ENCODE measurements around the gene KNDC1.
A peak's percentile ranks its signal among the peaks of the same experiment; 100 is the strongest.
"Not testable (repeated sequence)": the region's sequence is repeated elsewhere in the genome, so short reads cannot be mapped to it uniquely, and the experiment has no call there.

The KNDC1 gene

GRCh38 chr10:133221331-133221730 lies 61.3 kb downstream of the KNDC1 start:
- no peak for DNase-seq

GRCh38 chr10:133221756-133222155 lies 61.7 kb downstream of the KNDC1 start:
- DNase-seq: not testable (repeated sequence)

DNA sequence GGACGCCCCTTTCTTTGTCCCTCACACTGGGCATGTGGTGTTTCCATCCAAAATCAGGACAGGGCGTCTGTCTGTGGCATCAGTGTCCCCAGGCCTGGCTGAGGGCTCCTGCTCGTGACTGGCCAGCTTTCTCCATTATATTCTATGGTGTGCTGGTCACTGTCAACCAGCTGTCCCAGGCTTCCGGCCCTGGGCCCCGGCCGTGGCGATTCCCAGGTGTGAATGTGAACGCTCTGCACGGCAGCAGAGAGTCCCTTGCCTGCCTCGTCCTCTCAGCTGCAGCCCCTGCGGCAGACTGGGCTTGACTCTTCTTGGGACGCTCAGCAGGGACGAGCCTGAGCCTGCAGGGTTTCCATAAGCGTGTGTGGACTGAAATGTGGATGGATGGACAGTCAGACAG lies 64.1 kb downstream of the KNDC1 start:
- no peak for DNase-seq

- DNase-seq: peak in 10 of 51 donors; percentile 13 to 56 (median 32)
These were observed 64.8 kb downstream of the KNDC1 start for GRCh38 chr10:133224756-133225372.

DNA sequence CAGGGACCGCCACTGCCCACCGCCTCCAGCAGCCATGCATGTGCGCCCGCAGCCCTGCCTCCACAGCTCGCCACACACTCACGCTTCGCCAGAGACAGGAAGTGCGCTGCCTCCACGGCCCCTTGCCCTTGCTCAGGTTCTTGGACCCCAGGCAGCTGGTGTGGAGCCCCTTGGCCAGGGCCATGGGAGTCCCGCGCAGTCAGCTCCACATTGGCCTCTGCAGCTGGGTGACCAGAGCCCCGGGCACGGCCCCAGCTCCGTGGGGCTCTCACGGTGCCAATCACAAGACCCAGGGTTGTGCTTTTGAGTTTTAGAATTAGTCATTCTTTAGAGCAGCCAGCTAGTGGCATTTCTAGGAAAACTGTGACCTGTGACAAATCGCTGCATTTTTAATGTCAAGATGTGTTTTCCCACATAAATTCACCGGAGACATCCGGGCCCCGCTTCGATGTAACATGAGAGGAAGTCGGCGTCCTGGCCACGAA lies 65.7 kb downstream of the KNDC1 start:
- DNase-seq: peak in 9 of 51 donors; percentile 5 to 53 (median 38)

DNA sequence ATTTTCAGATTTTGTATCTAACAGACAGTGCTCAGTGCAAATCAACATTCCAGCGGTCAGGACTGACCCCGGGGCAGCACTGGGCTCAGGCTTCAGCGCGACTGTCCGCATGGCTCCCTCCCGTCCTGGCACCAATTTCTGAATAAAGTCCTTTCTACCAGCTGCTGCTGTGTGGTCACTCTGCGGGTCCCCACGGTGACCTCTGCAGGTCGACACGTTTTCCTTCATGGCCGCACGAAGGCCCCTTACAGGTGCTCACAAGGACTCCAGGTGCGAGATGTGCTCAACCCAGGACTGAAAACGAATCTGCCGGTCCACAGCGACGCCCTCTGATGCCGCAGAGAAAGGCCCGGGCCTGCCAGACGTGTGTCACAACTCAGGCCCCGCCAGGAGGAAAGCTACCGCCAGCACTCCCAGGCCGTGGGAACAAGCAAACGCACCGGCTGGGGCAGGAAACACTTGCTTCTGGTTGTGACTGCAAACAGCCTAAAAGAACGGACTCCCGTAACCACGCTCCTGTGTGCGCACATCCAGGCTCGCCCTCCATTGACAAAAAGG lies 66.3 kb downstream of the KNDC1 start:
- DNase-seq: peak in 2 of 51 donors; percentile 24 to 27

DNA sequence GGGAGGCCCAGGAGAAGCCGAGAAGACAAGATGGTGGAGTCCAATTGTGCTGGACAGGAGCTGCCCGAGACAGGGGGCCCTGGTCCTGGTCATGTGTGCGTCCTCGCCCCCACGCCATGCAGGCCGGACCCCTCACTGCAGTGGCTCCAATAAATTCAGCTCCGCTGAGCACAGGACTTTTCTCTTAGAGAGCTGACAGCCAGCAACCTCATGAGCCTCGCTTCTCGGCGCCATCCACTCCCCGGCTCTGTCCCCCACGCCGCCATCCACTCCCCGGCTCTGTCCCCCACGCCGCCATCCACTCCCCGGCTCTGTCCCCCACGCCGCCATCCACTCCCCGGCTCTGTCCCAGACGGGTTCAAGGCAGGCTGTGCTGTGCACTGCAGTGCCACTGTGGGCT lies 67.2 kb downstream of the KNDC1 start:
- no peak for DNase-seq

DNA sequence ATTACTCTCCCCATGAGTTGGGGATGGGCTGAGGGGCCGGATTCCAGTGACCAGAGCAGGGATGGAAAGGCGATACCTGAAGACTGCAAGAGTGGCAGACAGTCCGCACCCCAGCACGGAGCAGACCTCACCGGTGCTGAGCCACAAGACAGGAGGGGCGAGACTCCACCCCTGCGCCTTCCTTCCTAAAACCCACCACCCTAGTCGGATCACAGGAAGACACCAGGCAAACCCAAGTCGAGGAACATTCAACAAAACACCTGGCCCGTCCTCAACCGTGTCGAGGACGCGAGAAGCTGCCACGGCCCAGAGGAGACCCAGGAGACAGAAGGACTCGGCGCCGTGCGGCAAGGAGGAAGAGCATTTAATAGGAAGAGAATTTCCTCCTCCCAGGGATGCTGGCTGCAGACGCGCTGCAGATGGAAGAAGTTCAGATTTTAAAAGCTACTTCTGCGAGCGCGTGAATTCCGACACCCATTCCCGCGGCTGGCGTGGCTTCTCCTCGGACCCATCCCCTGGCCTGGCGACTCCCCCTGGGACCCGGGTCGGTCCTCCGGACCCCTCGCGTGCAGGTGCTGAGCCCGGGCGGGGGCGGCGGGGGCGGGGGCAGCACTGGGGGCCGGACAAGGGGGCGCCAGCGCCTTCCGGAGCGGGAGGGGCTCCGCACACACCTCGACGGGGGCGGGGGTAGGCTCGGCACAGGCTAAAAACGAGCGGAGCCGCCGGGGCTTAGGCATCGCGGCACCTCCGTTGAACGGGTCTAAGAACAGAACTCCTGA lies 69.4 kb downstream of the KNDC1 start:
- DNase-seq: no peak

- no peak for DNase-seq
These were observed 70.0 kb downstream of the KNDC1 start, which contains the start of gene UTF1 for GRCh38 chr10:133230044-133230361. Gene UTF1, plus strand, starts transcription at chr10:133230217. Its CDS starts 72 bp downstream, at chr10:133230289.

- DNase-seq: peak in 3 of 51 donors; percentile 13 to 20 (median 16)
These were observed 70.6 kb downstream of the KNDC1 start for GRCh38 chr10:133230387-133231195.

DNA sequence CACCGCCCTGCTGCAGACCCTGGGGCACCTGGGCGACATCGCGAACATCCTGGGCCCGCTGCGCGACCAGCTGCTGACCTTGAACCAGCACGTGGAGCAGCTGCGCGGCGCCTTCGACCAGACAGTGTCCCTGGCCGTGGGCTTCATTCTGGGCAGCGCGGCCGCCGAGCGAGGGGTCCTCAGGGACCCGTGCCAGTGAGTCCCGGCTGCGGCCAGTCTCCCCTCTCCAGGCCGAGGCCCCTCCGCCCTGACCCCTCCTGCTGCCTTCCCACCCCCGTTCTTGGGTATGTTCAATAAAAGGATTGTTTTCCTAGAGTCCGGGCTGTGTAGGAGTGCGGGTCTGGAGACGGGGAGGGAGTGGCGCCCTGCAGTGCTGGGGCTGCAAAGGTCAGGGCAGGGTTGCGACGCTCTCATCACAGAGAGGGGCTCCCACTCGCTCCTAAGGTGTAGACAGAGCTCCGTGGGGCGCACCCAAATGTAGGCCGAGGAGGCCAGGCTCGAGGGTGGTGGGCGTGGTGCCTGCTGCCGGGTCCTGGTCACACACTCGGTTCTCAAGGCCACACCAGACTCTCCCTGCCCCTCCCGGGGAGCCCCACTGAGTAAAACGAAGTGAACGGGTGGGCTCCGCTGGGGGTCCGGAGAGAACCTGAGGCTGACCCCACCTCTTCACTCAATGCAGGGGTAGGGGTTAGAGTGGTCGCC lies 71.4 kb downstream of the KNDC1 start:
- DNase-seq: no peak

DNA sequence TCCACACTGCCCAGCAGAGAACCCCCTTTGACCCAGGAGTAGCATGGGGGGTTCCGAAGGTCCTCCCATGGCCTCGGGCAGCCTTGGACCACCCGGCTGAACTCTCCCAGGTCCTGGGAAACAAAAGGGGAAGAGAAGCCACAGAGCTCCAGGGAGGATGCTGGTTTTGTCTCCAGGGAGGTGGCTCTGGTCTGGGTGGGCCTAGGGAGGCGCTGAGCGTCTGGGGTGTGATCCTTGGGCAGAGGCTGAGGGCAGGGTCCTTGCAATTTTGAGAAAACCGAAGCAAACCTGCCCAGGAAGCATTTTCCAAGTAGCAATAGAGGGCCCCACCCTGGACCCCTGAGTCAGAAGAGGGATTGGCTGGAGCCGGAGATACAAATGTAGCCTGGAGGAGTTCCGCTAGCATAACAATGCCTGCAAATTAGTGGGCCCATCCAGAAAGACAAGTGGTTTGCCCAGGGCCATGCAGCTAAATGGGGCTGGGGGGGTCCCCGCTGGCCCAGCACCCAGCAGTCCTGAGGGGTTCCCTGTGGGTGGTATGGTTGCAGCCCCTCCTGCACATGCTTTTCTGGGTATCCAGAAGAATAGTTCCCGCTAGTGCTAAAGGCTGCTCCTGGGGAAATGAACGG lies 72.0 kb downstream of the KNDC1 start:
- no peak for DNase-seq

- DNase-seq: not testable (repeated sequence)
These were observed 74.8 kb downstream of the KNDC1 start for GRCh38 chr10:133234796-133235195.

DNA sequence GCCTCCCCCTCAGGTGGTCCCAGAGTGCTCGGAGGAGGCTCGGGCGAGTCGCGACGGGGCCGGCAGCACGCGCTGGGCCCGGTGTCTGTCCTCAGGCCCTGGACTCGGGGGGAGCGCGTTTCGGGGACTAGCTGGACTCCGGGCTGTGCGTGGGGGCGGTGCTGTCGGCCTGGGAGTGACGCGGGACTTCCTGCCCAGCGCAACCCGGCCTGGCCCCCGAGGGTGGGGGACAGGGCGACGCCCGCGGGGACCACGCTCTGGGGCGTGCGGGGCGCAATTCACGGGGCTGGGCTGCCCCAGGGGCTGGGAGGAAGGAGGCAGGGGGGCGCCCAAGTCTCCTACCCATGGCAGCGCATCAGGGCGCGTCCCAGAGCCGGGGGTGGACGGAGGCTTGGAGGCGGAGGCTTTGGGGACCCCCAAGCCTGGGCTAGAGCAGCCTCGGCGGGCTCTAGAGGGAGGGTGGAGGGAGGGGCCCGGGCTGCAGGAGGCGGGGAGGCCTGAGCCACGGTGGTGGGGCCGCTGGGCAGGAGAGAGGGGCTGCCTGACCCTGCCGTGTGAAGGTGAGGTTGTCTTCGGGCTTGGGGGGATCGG lies 75.3 kb downstream of the KNDC1 start:
- DNase-seq: no peak

DNA sequence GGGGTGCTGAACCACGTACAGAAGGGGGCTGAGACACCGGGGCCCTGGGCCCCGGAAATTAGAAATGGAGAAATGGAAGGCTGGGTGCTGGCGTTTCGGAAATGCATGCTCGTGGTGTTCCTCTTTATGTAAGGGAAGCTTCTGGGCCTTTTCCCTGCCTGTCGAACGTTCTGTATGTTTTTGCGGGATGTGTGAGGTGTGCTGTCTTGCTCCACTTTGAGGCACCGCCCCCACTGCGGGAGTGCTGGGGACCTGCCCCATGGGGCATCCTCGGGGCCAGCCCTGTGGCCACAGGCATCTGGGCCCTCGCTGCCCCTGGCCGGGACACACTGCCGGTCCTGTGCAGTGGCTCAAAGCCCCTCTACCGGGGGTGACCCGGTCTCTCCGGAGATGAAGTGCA lies 75.9 kb downstream of the KNDC1 start:
- no peak for DNase-seq

- DNase-seq: no peak
These were observed 76.6 kb downstream of the KNDC1 start for GRCh38 chr10:133236401-133237240.

DNA sequence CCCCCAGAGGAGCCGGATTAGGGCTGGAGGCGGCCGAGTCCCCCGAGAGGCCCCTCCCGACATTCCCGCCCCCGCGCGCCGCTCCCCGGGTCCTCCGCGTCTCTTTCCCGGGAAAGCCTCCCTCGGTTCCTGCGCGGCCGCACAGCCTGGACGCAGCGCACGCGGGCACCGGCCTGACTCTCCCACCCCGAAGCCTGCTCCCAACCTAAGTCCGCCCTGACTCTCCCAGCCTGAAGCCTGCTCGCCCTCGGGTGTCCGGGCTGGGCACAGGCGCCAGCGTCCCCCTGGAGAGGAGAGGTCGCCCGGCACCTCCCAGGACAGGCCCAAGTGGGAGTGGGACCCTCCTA lies 77.2 kb downstream of the KNDC1 start:
- DNase-seq: no peak

- DNase-seq: no peak
These were observed 77.8 kb downstream of the KNDC1 start, which contains the start of gene VENTX for GRCh38 chr10:133237588-133238465. Gene VENTX, plus strand, starts transcription at chr10:133237855. Its CDS starts 60 bp downstream, at chr10:133237915.

All from hypothalamus (tissue), 51 donors.